Measurements from ENCODE around the gene PNPO.

PNPO gene

GRCh38 chr17:47941246-47942095 lies at the start of gene PNPO:
Gene PNPO (plus strand): TSS chr17:47941571. CDS start chr17:47941676, 105 bp downstream.
- DNase-seq: peak; percentile 98

DNA sequence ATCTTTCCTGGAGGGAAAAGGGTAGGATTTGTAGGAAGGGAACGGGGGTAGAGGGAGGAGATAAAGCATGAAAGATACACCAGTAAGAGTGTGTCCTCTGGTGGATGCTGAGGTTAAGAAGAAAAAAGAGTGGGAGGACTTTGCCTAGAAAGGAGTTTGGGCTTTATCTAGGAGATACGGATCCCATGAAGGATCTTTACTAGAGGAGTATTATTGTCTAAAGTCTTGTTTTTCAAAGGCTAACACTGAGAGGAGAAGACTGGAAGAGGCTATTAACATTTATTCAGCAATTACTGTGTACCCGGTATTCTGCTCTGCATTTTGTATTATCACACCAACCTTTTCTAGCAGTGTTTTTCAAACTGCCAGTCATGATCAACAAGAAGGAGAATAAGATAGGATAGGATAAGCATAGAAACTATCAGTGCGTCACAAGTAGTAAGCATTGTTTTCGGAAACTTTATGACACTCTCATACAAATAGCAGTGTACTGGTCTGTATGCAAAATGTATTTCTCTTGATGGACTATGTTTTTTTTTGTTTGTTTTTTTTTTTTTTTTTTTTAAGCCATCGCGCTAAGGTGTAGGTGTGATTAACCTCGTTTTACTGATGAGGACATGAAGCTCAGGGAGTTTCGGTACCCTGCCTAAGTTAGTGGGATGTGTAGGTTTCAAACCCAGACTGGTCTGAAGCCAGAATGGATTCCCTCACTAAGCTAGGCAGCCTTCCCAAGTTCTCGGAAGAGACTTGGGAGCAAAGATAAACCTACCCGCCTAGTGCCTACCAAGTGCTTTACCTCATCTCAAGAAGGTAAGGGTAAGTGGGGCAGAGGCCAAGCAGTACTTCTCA lies 46.6 kb upstream of the PNPO start:
- no peak for DNase-seq

DNA sequence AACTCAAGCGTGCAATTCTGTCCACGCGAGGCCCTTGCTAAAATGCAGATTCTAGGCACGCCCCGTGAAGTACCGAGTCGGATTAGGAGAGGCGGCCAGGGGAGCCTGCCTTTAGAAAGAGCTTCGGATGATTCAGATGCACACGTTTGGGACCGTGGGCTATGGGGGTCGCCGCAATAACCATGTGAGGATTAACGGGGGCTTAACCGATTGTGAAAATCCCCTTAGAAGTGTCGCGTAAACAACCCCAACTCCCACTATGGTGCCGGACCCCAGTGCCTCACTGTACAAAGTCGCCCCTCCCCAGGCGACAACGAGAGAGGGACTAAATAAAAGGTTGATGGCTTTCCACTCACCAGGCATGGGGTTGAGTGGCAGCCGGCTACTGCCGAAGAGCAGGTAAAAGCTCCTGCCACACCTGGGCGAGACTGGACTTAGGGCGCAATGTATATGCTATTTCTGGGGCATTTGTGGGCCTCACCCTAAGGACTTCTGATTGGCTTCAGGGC lies 46.0 kb upstream of the PNPO start:
- no peak for DNase-seq

GRCh38 chr17:47895856-47896671 lies 45.3 kb upstream of the PNPO start, which contains the start of gene SP2:
Gene SP2 (plus strand): TSS chr17:47896236. CDS start chr17:47896287, 51 bp downstream.
- peak; percentile 100 for DNase-seq

DNA sequence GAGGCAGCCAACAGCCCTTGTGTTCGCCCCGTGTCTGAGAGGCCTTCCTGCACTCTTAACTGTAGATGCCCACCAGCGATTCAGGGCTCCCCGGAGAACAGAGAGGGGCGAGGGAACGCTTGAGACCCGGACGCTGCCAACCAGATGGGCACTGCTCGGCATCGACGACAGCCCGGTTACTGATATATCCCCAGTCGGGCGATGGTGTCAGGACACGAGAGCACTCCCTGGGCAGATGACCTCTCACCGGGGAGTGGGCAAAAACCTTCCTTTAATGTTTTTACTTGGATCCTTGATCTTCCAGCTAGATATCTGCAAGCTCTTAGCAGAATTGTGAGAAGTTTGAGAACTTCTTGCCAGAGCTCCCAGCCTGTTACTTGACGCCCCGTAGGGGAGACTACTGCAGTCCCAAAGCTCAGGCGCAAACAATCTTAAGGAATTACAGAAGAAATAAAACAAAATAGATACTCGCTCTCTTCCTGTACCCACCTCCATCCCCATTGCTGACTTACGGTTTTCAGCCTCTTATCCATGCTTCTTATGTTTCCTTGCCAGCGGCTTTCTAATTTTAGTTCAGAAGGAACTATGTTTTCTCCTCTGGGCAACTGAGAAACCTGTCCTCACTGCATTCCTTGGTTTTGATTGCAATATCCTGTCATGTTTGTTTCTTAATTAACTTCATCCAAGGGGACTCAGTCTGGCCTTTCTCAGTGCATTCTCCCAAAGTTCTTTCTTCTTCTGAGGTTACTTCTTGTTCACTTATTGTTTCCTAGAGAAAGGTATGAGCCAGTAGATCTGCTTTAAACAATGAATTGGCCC lies 44.5 kb upstream of the PNPO start:
- DNase-seq: peak; percentile 17

DNA sequence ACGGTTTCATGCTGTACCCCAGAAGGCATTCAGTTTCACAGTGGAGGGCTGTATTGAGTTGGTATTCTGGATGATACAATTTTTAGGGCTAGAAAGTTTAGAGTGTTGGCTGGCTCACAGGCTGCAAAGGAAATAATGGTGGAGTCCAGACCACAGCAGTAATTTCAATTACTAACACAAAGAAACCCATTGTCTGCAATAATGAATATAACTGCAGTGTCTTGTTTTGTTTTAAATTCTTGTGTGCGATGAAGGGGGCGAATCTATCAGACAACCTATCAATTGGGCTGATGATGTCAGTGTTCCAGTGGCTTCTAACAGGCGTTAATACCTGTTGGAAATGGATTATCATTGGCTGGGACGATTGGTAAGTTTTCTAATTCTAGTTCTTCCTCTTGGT lies 43.8 kb upstream of the PNPO start:
- DNase-seq: no peak

DNA sequence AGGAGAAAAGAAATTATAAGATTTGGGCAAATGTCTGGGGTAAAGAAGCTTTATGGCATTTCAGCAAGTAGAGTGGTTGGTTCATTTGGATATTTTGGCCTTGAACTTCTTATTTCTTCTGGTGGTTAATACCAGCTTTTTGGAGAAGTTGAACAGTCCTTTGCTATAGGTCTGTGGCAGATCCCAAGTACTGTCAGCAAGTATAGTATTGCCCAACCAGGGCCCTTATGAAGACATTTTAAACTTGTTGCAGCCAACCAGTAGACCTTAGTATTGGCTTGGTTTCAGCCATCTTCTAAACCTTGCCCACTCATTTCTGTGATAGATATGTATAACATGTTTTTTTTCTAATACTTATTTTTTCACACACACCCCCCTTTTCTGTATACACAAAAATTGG lies 43.1 kb upstream of the PNPO start:
- DNase-seq: no peak

DNA sequence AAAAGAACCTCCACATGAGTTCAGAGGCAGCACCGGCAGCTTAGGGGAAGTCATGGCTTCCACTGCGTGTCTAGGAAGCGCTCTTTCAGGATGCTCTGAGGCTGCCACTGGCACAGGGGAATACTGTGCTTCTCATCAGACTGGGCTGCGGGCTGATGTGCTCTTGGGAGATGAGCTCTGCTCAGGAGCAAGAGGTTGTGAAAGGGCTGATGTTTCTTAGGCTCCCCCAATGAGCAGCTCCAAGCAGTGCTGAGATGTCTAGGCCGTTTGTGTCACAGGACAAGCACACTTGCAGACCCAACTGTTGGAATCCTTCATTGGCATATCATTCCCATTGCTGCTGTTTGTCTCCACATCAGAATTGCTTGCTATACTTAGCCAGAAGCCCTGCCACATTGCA lies 41.7 kb upstream of the PNPO start:
- DNase-seq: no peak

DNA sequence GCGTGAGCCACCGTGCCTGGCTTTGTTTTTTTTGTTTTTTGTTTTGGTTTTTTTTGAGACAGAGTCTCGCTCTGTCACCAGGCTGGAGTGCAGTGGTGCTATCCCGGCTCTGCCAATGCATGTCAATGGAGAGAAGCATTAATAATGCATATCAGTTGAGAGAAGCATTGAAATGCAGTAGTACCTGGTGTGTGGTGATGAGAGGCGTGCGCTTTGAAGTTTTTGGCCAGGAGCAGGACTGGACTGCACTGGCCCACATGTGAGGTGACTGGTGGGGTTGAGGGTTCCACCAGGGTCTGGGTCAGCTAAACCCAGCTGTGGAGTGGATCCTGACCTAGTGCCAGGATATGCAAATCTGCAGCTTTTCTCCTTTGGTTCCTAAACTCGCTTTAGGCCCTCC lies 39.9 kb upstream of the PNPO start:
- DNase-seq: no peak

DNA sequence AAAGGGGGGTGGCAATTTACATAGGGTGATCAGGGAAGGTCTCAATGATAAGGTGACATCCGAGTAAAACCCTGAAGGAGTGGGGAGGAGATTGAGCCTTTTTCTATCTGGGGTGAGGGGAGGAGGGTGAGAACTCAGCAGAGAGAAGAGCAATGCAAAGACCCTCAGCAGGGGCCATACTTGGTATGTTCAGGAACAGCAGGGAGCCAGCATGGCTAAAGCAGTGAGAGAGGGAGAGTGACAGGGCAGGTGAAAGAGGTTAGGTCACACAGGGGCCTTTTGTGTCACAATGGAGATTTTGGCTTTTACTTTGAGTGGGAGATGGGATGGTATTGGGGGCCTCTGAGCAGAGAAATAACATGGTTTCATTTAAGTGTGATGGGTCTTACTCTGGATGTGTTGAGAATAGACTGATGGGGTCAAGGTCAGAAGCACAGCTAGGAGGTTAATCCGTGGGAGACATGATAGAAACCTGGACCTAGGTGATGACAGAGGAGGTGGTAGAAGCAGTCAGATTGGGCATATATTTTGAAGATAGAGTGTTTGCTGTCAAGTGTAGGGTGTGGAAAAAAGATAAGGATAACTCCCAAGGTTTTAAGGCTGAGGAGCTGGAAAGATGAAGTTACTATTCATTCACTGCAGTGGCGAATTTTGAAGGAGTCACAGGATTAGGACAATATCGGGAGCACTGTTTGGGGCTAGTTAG lies 39.2 kb upstream of the PNPO start:
- no peak for DNase-seq

DNA sequence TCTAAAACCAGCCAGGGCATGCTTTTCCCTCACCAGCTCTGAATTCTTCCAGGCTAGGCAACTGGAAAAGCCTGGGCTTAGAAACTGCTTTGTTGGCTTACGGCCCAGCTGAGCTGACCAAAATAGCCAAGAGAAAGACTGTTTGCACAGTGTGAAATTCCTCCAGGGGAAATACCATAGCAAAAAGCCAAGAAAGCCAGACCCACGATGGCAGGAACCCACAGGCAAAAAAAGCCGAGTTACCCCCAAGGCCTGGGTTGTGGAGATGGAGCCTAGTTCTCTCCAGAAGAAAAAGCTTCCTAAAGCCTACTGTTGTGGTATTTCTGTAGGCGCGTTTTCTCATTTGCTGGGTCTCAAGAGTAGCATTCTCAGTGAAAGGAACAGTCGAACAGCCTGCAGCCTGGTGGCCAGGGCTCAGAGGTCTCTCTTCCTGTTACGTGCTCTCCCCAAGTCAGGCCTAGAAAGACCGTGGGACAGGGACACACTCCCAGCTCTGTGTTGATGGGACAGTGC lies 36.1 kb upstream of the PNPO start:
- DNase-seq: no peak

DNA sequence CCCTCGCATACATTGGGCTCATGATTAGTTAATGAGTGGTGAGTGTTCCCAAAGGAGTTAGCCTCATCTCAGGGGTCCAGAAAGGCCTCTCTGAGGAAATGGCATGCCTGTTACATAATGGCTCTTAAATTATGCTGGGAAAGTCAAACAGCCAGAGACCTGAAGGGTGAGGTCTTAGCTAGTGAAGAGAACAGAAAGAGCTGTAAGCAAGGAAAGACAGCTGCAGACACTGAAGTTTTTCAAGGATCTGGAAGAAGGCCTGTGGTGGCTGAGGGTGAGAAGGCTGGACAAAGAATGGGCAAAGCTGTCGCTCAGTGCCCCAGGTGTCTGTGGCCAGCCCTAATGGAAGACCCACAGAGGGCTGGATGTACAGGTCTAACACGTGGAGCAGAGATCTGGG lies 34.9 kb upstream of the PNPO start:
- DNase-seq: no peak

- no peak for DNase-seq
Observed at GRCh38 chr17:47907932-47908562, 33.3 kb upstream of the PNPO start.

- no peak for DNase-seq
Observed at GRCh38 chr17:47913050-47913449, 28.3 kb upstream of the PNPO start.

DNA sequence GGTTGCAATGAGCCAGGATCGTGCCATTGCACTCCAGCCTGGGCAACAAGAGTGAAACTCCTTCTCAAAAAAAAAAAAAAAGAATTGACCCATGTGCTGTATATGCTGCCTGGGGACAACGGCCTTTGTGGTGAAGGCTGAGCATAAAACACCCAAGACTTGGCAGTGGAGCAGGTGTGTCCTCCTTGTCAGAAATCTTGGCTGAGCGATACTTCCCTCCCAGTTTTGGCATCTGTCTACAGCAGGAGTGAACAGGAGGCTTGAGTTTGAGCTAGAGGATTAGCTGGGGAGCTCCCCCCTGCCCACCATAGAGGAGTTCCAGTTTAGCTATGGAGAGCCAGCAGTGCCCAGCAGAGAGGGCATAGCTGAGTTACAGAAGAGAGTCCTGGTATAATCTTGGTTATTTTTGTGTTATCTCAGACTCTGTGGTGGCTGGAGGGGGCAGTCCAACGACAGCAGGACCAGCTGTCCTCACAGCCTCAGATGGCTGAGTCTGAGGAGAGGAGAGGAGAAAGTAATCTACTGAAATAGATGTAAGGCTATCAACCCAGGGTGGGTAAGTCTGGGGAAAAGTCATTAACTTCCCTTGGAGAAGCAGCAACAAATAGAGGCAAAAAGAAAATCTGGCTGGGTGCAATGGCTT lies 26.9 kb upstream of the PNPO start:
- no peak for DNase-seq

- DNase-seq: no peak
Observed at GRCh38 chr17:47915776-47916398, 25.5 kb upstream of the PNPO start.

GRCh38 chr17:47916489-47917208 lies 24.7 kb upstream of the PNPO start:
- DNase-seq: no peak

GRCh38 chr17:47917581-47917980 lies 23.8 kb upstream of the PNPO start:
- DNase-seq: no peak

- DNase-seq: no peak
Observed at GRCh38 chr17:47918006-47918405, 23.4 kb upstream of the PNPO start.
